GM19328 (cell line): ENCODE results near the gene YJU2.

Experiments
- ATAC-seq: cut with Tn5 transposase; IDR thresholded peaks from one replicate; pipeline ENCODE4 v1.9.1; 2021; ENCODE audit warnings: mild to moderate bottlenecking, moderate library complexity; ENCODE audit not compliant: unreplicated experiment

Gene YJU2

GRCh38 chr19:4295972-4296771, 49.3 kb downstream of the YJU2 start:
- no peak for ATAC-seq

GRCh38 chr19:4297901-4298809, 51.3 kb downstream of the YJU2 start:
- ATAC-seq = no peak

GRCh38 chr19:4298810-4299550, 52.1 kb downstream of the YJU2 start:
- no peak for ATAC-seq

GRCh38 chr19:4300589-4300988, 53.7 kb downstream of the YJU2 start:
- ATAC-seq = no peak

GRCh38 chr19:4301590-4302242, 54.8 kb downstream of the YJU2 start:
- ATAC-seq = no peak

GRCh38 chr19:4302243-4302640, 55.4 kb downstream of the YJU2 start, which contains the start of gene TMIGD2:
TSS of gene TMIGD2 (minus strand) at chr19:4302389. CDS start at chr19:4302385, 4 bp downstream.
- ATAC-seq = no peak

GRCh38 chr19:4303819-4304537, 57.1 kb downstream of the YJU2 start:
- no peak for ATAC-seq

GRCh38 chr19:4304538-4305256, 57.8 kb downstream of the YJU2 start, which contains the start of gene FSD1:
TSS of gene FSD1 (plus strand) at chr19:4304598. CDS start at chr19:4304747, 149 bp downstream.
- ATAC-seq = no peak

GRCh38 chr19:4305257-4305612, 58.4 kb downstream of the YJU2 start:
- no peak for ATAC-seq

- no peak for ATAC-seq
Observed at GRCh38 chr19:4305659-4306058, 58.8 kb downstream of the YJU2 start.

- ATAC-seq = no peak
Observed at GRCh38 chr19:4310247-4311121, 63.6 kb downstream of the YJU2 start.

- no peak for ATAC-seq
Observed at GRCh38 chr19:4313847-4314490, 67.1 kb downstream of the YJU2 start.

GRCh38 chr19:4316956-4317355, 70.1 kb downstream of the YJU2 start:
- ATAC-seq = no peak

GRCh38 chr19:4318460-4318859, 71.6 kb downstream of the YJU2 start:
- no peak for ATAC-seq
